ENCODE results near the gene MFAP1.
"Not testable (repeated sequence)": the region's sequence is repeated elsewhere in the genome, so short reads cannot be mapped to it uniquely, and the experiment has no call there.

Gene MFAP1, protein sequence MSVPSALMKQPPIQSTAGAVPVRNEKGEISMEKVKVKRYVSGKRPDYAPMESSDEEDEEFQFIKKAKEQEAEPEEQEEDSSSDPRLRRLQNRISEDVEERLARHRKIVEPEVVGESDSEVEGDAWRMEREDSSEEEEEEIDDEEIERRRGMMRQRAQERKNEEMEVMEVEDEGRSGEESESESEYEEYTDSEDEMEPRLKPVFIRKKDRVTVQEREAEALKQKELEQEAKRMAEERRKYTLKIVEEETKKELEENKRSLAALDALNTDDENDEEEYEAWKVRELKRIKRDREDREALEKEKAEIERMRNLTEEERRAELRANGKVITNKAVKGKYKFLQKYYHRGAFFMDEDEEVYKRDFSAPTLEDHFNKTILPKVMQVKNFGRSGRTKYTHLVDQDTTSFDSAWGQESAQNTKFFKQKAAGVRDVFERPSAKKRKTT

DNA sequence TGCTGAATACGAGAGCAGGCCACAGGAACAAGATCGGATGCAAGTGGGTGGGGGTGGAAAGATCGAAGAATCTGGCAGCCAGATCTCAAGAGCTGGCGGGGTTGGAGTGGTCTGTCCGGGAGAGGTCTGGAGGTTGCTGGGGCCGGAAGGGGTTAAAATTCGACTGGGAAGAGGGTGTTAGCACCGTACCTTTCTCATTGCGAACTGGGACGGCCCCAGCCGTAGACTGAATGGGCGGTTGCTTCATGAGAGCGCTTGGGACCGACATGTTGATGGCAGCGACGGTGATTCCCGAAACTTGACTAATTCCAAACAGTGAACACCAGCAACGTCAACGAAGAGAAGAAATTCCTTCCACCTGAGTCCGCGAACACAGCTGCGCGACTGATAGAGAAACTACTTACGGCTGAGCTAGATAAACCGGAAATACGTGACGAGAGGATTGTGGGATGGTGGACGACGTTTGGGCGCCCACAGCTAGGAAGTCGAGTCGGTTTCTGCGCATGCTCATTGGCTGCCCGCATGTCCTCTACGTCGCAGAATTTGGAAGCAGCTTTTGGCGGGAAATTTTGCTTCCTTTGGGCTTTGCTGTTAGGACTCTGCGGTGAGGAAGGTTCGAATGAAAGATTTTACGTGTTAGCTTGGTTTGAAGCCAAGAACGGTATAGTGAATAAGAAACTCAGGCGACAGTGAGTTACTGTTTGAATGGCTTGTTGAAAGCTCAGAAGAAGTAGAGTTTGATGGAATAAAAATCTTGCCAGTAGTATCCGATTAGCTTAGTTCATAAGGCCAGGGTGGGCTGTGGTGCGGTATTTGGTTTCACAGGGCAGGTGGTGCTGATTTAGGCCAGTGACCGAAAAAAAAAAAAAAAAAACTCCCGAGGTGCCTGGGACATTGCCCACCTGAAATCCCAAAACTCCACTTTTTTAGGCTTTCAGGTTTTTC, at the start of gene MFAP1:
MFAP1 (minus strand) TSS at position 389 of the 945 bp plus-strand sequence; CDS start at position 268, 121 bp downstream.
- peak; percentile 96 for DNase-seq (ENCODE audit: low spot score)

DNA sequence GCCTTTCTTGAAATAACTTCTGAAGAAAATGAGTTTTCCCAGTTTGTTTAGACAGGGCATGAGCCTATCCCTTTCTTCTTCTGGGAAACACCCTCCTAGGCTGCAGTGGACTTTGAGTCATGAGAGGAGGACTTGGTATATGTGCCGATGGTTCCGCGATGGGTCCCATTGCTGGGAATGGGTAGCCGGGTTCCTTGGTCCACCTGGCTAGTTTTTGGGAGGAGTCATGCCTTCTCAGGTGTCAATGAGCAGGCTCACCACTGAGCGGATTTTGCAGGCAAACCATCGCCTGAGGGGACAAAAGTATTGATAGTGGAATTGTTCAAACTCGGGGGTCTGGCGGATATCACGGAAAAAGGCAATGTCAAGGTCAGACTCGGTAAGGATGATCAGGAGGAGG, 49.2 kb upstream of the MFAP1 start:
- DNase-seq (ENCODE audit: low spot score): no peak

DNA sequence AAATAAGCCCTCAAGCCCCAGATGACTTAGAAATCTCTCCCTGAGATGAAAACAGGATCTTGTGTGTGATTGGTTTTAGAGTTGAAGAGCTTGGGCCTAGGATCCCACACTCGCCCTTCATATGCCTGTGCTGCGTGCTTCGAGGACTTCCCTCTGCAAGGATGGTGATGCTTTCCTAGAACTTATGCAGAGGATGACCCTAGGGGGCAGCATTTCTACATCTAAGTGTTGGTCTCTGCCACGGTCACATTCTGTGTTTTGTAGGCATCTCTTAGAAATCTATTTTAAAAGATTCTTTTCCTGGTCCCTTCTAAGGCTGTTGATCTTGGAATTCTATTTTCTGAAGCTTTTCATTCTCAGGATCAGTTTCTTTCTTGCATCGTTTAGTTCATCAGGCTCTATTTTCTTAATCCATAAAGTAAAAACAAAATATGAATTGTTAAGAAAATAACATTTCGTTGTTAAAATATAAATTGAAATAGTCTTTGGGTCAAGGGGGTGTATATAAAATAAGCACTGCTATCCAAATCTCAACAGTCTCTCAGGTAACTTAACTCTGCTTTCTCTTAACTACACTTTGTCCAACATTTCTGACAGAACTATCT, 48.0 kb upstream of the MFAP1 start:
- DNase-seq (ENCODE audit: low spot score): peak; percentile 86

DNA sequence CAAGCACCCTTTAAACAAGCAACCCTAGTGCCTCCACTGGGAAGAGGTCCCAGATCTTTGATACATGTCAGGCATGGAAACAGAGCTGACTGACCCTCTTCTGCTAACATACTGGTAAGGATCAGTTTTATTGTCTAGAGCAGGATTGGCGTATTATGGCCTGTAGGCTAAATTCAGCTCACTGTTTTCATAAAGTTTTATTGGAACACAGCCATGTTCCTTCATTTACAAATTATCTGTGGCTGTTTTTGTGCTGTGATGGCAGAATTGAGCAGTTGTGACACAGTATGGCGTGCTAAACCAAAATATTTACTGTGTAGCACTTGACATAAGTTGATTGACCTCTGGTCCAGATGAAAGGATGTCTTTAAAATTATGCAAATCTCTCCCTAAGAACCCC, 47.3 kb upstream of the MFAP1 start:
- DNase-seq (ENCODE audit: low spot score): no peak

DNA sequence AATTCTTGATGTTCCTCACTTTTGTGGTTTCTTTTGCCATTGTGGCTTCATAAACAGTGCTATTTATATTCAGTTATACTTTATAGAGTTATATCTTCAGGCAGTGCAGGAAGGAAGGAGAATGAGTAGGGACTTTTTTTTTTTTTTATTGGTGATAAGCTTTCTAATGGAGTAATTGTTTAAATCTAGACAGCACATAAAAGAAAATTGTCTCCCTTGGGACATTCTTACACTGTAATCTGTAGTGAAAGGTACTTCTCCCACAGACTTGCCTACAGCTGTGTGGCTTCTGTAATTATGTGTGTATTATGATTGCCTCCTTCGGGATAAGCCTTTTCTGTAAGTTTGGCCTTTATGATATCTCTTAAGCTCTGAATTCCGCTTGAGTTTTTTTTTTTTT, 43.9 kb upstream of the MFAP1 start:
- DNase-seq (ENCODE audit: low spot score): no peak

DNA sequence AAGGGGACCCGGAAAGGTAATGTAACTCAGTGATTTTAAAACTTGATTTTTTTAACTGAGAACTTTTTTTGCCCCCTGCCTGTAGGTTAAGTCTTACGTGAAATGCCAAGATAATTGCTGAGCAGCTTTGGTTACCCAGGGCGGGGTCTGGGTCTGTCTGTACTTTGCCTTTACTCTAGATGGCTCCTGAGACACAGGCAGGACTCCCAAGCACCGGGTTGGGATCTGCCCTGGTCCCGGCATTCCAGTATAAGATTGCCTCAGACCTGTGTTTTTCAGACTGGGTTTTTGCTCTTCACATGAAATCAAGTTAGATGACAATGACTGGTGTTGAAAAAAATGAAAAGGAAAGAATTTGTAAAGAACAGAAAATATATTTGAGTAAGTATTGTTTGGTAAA, 42.6 kb upstream of the MFAP1 start:
- DNase-seq (ENCODE audit: low spot score): no peak

DNA sequence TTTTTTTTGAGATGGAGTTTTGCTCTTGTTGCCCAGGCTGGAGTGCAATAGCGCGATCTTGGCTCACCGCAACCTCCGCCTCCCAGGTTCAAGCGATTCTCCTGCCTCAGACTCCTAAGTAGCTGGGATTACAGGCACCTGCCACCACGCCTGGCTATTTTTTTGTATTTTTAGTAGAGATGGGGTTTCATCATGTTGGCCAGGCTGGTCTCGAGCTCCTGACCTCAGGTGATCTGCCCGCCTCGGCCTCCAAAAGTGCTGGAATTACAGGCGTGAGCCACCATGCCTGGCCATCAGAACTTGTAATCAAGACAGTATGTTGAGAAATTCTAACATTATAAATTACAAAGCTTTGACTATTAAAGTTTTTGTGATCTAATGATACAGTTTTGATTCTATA, 42.1 kb upstream of the MFAP1 start:
- not testable (repeated sequence) for DNase-seq (ENCODE audit: low spot score)

DNA sequence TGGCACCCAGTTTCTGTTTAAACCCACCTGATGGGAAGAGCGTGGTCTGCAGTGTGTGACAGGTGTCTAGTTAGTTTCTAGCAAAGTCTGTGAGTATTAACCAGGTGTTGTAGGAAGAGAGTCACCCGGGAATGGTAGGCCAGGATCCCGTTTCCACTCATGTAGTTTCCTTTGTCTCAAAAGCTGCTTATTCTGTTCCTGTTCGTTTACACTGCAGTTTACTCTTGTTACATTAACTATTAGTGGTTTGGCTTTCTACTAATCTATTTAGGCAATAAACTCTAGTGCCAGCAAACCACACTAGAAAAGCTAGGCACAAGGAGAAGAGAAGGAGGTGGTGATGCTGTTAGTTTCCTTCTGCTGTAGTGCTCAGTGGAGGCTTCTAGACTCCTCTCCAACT, 35.1 kb upstream of the MFAP1 start:
- no peak for DNase-seq (ENCODE audit: low spot score)

DNA sequence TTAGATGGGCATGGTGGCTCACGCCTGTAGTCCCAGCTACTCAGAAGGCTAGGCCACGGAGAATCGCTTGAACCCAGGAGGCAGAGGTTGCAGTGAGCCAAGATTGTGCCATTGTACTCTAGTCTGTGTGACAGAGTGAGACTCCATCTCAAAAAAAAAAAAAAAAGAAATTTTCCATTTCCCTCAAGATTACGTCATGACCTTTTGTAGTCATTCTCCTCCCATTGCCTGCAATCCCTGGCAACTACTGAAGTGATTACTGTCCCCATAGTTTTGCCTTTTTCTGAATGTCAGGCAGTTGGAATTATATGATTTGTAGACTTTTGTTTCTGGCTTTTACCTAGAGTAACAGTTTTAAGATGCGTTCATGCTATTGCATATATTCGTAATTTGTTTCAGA, 30.3 kb upstream of the MFAP1 start:
- DNase-seq (ENCODE audit: low spot score): no peak

DNA sequence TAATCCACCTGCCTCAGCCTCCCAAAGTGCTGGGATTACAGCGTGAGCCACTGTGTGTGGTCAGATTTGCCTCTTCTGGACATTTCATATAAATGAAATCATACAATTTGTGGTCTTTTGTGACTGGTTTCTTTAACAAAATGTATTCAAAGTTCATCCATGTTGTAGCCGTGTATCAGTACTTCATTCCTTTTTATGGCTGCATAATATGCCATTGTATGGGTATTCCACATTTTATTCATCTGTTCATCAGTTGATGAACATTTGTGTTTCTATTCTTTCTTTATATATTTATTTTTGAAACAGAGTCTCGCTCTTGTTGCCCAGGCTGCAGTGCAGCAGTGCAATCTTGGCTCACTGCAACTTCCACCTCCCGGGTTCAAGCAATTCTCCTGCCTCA, 28.1 kb upstream of the MFAP1 start:
- no peak for DNase-seq (ENCODE audit: low spot score)

DNA sequence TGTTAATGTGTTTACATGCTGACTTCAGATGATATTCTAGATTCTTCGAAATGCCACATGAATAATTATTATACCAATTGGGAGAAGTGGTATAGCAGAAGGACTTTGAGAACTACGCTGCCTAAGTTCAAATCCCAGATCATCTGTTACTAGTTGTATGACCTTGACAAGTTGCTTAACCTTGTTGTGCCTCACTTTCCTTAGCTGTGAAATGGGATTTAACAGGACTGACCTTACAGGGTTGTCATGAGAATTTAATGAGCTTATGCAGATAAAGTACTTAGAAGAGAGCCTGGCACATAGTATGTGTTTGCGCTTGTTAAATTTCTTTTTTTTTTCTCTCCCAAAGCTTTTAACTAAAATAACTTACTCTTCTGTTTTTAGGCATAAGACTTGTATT, 26.8 kb upstream of the MFAP1 start:
- DNase-seq (ENCODE audit: low spot score): no peak

DNA sequence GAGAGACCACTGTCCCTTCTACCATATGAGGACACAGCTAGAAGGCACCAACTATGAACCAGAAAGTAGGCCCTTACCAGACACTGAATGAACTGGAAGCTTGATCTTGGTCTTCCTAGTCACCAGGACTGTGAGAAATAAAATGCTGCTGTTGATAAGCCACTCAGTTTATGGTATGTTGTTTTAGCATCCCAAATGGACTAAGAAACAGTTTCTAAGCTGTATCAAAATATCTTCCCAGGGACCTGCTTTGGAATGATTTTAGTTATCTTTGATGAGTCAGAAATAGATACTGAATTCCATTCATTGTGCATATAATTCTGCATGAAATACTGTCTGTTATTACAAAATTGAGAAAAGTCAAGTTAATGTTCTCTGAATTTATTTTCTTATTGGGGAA, 20.9 kb upstream of the MFAP1 start:
- DNase-seq (ENCODE audit: low spot score): no peak

DNA sequence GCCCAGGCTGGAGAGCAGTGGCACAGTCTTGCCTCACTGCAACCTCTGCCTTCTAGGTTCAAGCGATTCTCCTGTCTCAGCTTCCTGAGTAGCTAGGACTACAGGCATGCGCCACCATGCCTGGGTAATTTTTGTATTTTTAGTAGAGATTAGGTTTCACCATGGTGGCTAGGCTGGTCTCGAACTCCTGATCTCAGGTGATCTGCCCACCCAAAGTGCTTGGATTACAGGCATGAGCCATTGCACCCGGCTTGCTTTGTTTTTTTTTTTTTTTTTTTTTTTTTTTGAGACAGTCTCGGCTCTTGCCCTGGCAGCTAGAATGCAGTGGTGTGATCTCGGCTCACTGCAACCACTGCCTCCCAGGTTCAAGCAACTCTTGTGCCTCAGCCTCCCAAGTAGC, 8.0 kb upstream of the MFAP1 start:
- DNase-seq (ENCODE audit: low spot score): not testable (repeated sequence)

DNA sequence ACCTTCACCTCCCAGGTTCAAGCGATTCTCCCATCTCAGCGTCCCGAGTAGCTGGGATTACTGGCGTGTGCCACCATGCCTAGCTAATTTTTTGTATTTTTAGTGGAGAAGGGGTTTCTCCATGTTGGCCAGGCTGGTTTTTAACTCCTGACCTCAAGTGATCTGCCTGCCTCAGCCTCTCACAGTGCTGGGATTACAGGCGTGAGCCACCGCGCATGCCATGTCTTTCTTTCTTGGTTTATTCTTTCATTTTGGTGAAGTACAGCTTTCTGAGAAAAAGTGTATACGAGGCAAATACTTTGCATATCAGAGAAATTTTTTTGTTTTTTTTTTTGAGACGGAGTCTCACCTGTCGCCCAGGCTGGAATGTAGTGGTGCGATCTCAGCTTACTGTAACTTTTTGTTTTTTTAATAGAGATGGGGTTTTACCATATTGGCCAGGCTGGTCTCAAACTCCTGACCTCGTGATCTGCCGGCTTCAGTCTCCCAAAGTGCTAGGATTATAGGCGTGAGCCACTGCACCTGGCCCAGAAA, 7.1 kb upstream of the MFAP1 start:
- DNase-seq (ENCODE audit: low spot score): not testable (repeated sequence)

DNA sequence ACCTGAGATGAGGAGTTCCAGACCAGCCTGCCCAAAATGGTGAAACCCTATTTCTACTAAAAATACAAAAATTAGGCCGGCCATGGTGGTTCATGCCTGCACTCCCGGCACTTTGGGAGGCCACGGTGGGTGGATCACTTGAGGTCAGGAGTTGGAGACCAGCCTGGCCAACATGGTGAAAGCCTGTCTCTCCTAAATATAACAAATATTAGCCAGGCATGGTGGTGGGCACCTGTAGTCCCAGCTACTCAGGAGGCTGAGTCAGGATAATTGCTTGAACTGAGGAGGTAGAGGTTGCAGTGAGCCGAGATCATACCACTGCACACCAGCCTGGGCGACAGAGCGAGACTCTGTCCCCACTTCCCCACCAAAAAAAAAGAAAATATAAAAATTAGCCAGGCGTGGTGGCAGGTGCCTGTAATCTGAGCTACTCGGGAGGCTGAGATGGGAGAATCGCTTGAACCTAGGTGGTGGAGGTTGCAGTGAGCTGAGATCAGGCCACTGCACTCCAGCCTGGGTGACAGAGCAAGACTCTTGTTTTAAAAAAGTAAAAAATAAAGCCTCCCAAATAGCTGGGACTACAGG, 6.3 kb upstream of the MFAP1 start:
- not testable (repeated sequence) for DNase-seq (ENCODE audit: low spot score)

DNA sequence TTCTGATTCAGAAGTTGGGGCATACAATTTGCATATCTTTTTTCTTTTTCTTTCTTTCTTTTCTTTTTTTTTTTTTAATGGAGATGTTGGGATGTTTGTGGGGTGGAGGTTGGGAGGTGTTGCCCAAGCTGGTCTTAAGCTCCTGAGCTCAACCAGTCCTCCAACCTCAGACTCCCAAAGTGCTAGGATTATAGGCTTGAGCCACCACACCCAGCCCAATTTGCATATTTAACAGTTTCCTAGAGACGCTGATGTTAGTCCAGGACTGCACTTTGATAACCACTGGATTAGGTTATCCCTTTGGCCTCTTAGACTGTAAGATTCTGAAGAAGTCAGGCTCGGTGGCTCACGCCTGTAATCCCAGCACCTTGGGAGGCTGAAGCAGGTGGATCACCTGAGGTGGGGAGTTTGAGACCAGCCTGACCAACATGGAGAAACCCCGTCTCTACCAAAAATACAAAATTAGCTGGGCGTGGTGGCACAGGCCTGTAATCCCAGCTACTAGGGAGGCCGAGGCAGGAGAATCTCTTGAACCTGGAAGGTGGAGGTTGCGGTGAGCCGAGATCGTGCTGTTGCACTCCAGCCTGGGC, 5.6 kb upstream of the MFAP1 start:
- not testable (repeated sequence) for DNase-seq (ENCODE audit: low spot score)

DNA sequence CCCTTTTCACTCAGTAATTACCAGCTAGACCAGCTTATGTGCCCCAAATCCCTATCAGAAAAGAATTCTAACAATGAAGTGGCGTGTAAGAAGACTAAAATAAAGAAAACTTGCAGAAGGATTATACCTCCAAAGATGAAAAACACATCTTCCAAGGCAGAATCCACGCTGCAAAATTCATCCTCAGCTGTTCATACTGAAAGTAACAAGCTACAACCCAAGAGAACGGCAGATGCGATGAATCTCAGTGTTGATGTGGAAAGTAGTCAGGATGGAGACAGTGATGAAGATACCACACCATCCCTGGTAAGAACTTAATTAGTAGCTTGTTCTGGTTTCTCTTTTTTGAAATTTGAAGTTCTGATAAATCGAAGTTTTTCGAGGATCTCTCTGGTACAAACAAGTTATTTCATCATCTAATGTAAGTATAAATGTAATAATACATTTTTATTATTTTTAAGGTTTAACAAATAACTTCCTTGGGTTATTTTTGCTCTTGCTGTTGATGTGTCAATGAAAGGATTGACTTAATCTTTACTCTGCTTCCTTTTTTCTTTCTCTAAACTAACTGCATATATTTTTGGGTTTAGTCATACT, 3.7 kb upstream of the MFAP1 start:
- no peak for DNase-seq (ENCODE audit: low spot score)

DNA sequence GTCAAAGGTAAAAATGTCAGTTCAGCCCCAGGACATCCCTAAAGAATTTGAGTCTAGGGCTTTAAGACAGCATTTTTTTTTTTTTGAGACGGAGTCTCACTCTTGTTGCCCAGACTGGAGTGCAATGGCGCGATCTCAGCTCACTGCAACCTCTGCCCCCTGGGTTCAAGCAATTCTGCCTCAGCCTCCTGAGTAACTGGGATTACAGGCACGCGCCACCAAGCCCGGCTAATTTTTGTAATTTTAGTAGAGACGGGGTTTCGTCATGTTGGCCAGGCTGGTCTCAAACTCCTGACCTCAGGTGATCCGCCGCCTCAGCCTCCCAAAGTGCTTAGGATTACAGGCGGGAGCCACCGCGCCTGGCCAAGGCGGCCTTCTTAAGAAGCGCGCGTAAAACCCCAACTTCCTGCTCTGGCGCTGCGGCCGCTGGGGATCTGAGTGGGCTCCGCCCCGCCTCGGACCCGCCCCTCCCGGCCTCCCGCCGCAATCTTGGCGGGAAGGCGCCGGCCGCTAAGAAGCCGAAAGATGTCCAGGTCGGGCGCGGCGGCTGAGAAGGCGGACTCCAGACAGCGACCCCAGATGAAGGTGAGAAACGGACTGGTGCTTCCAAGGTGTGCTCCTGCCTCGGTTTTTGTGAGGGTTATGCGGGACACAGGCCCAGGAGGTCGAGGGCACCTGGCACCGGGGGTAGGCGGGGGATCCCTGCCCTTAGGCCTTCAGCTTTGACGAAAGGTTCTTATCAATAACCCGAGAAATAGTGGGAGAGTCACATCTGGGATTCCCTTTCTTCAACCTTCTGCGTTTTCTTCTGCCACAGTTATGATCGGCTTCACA, 2.2 kb upstream of the MFAP1 start, which contains the start of gene WDR76:
WDR76 (plus strand) TSS at position 495 of the 834 bp plus-strand sequence; CDS start at position 526, 31 bp downstream.
- peak; percentile 47 for DNase-seq (ENCODE audit: low spot score)

DNA sequence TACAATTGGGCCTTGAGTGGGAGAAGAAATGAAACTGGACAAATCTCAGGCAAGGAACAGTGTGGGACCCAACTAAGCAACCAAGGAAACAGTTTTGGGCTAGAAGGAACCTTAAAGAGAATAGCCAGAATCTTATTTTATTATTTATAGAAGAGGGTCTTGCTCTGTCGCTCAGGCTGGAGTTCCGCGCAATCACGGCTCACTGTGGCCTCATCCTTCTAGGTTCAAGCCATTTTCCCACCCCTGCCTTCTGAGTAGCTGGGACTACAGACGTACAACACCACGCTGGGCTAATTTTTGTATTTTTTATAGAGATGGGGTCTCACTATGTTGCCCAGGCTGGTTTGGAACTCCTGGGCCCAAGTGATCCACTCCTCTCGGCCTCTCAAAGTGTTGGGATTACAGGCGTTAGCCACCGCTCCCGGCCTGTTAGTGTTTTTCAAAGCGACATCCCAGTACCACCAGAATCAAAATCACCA, 1.6 kb upstream of the MFAP1 start:
- no peak for DNase-seq (ENCODE audit: low spot score)

DNA sequence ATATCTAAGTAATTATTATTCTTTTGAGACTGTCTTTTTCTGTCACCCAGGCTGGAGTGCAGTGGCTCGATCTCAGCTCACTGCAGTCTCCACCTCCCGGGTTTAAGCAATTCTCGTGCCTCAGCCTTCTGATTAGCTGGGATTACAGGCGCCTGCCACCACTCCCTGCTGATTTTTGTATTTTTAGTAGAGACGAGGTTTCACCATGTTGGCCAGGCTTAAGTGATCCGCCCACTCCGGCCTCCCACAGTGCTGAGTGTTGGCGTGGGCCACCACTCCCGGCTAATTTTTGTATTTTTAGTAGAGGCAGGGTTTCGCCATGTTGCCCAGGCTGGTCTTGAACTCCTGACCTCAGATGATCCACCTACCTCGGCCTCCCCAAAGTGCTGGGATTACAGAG, 815 bp upstream of the MFAP1 start:
- DNase-seq (ENCODE audit: low spot score): not testable (repeated sequence)
